ENCODE measurements around the gene ROBO1. TPM values are rescaled to one million over a fixed set of nuclear protein-coding genes. Genes with fewer than 3 reads are reported as not detected.
A peak's percentile ranks its signal among the peaks of the same experiment; 100 is the strongest.

The ROBO1 gene
- total and polyA plus RNA-seq, 2 of the 8 experiments (the other 6 are each of a cell fraction or from before 2014, with no cell fraction given): 51.4 to 91.0 TPM

DNA sequence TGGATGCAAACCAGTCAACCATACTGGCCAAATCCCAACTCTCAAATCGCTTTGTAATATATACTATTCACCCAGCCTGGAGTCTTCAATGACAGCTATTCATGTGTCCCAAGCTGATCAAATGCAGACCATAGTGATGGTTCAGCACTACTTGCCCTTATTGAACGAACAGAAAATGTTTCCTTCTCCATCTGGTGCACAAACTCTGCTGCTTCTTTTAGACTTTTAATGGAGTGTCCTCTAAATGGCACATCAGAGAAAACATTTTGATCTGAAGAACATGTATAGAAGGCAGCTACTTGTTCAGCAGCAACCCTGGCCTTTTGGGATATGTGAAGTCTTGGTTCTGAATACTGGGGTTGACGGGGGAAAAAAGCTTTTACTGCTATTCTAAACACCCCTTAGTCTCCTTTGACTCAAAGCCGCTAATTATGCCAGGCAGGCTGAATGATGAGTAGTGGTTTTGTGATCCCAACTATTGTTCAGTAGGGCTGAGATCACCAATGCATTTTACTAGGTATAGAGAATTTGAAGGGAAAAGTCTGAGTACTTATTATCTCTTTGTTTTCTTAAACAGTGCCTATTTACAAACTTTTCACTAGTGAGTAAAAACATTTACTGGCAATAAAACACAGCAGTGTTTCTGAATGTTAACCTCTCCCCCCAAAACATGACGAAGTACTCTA lies 781.2 kb downstream of the ROBO1 start:
- no peak overlapping the region for H2BK15ac ChIP-seq (ENCODE audit: low read length)
- WGBS, 2 experiments (ENCODE audit: extremely low coverage in 1 of 2, insufficient coverage in 1 of 2, insufficient read length in 1 of 2, insufficient replicate concordance in 2 of 2, low coverage in 1 of 2, low lambda C conversion rate in 2 of 2, missing lambda C conversion rate in 1 of 2): 56% methylated on average over 5 of the region's 5 CpGs; no CpG with 5 or more reads in 1 of the 2 experiments
- TF ChIP-seq PHF8 (conservative IDR thresholded peaks at IDR 0.05; ENCODE audit: low read depth, low read length): no peak
- TF ChIP-seq TEAD4 (IDR thresholded peaks at IDR 0.05; ENCODE audit: low read depth, low read length): no peak
- TF ChIP-seq CHD1 (IDR thresholded peaks at IDR 0.05; ENCODE audit: low read depth, low read length): no peak
- no peak for TF ChIP-seq CTBP2 (IDR thresholded peaks at IDR 0.05; ENCODE audit: borderline replicate concordance, insufficient read depth, insufficient read length, low read length)
- no peak for TF ChIP-seq KDM4A (IDR thresholded peaks at IDR 0.05; ENCODE audit: low read depth, low read length, severe bottlenecking)
- no peak overlapping the region for H3K56ac ChIP-seq (replicated peaks; ENCODE audit: insufficient read length, low read depth, low read length)
- peak overlapping the region in 1 of 4 experiments; percentile 47; a peak in 1 of 7 replicates for H3K9ac ChIP-seq (replicated peaks in 1 of 4; ENCODE audit: extremely low read depth in 1 of 4, low read depth in 3 of 4, low read length in 3 of 4)
- H4K5ac ChIP-seq (ENCODE audit: insufficient read length, low read depth, low read length): no peak overlapping the region
- no peak overlapping the region for H2BK12ac ChIP-seq (ENCODE audit: low read depth, low read length)
- H4K91ac ChIP-seq (replicated peaks; ENCODE audit: insufficient read length, low read length): no peak overlapping the region
- FAIRE-seq (peak; percentile 36), DNase-seq (ENCODE audit: low read depth in 1 of 2, low spot score in 2 of 2) (no peak)
- no peak overlapping the region for H3K14ac ChIP-seq (ENCODE audit: insufficient read length)
- peaks cover 0 to 93% of the 10 kb centered on the region in 2 experiments; a peak in 2 of 4 replicates for H3K79me2 ChIP-seq (ENCODE audit: control insufficient read depth in 1 of 2, insufficient read depth in 2 of 2, low read length in 2 of 2)
- H2BK120ac ChIP-seq (replicated peaks; ENCODE audit: low read depth, low read length): no peak overlapping the region
- ChIA-PET CTCF (ENCODE audit: partially characterized antibody) (interaction anchor here (0.7 kb wide), 1 partner anchor 45 kb away, joined by 3 read pairs; no protein-coding TSS in a partner anchor), POLR2A (ENCODE audit: partially characterized antibody) (interaction anchor here (1.4 kb wide), 1 partner anchor 14 kb away, joined by 3 read pairs; no protein-coding TSS in a partner anchor)
- H3K4me3 ChIP-seq (ENCODE audit: extremely low read depth in 1 of 4, insufficient read depth in 2 of 4, low read depth in 3 of 4, low read length in 4 of 4): no peak overlapping the region
- no peak overlapping the region for H3K4ac ChIP-seq (replicated peaks; ENCODE audit: insufficient read length, low read depth, low read length)
- H3K36me3 ChIP-seq (ENCODE audit: control insufficient read depth in 2 of 4, insufficient read depth in 4 of 4, low read length in 3 of 4): no peaks in the 10 kb centered on the region
- no peaks in the 10 kb centered on the region for H3K27me3 ChIP-seq (replicated peaks in 1 of 4; ENCODE audit: control insufficient read depth in 3 of 4, extremely low read depth in 1 of 4, insufficient read depth in 3 of 4, low read length in 3 of 4)
- no peak overlapping the region for H2BK20ac ChIP-seq (ENCODE audit: low read length)
- no peaks in the 10 kb centered on the region for H3K23me2 ChIP-seq (ENCODE audit: low read depth, low read length)
- peak overlapping the region in 1 of 2 experiments; percentile 25; a peak in 2 of 4 replicates for H3K4me2 ChIP-seq (ENCODE audit: insufficient read depth in 1 of 2, low read depth in 2 of 2, low read length in 2 of 2)
- H3K9me3 ChIP-seq (ENCODE audit: insufficient read depth in 2 of 2, low read depth in 1 of 2, low read length in 1 of 2): no peaks in the 10 kb centered on the region
- H3K23ac ChIP-seq (ENCODE audit: insufficient read length): no peak overlapping the region
- H3K4me1 ChIP-seq (replicated peaks in 1 of 4; ENCODE audit: control insufficient read depth in 3 of 4, insufficient read depth in 4 of 4, low read length in 3 of 4): peaks cover 0 to 8% (median 2%) of the 10 kb centered on the region in 4 experiments; a peak in 2 of 7 replicates
- no peak overlapping the region for H4K8ac ChIP-seq (ENCODE audit: extremely low read depth, insufficient read depth, low read length)
- H2BK5ac ChIP-seq (ENCODE audit: low read depth, low read length): no peak overlapping the region
- H2AK5ac ChIP-seq (ENCODE audit: low read depth, low read length): no peak overlapping the region
- H3K27ac ChIP-seq (ENCODE audit: low read depth, low read length): no peak overlapping the region
- H4K20me1 ChIP-seq (replicated peaks in 1 of 2; ENCODE audit: control insufficient read depth in 1 of 2, insufficient read depth in 2 of 2, low read length in 2 of 2): peaks cover 0 to 2% of the 10 kb centered on the region in 2 experiments
- H2AFZ ChIP-seq (ENCODE audit: low read length): no peak overlapping the region
- no peak overlapping the region for H3K18ac ChIP-seq (ENCODE audit: extremely low read depth, low read length)
- 0 out of 2 replicates have a peak, but pooled peaks cover 2% of the 10 kb centered on the region for H3K79me1 ChIP-seq (ENCODE audit: low read depth, low read length)
